CD4-positive, alpha-beta T cell treated with Interleukin-17A for 4 hours (primary cell): ENCODE results near the gene ASB16.
A peak's percentile ranks its signal among the peaks of the same experiment; 100 is the strongest.
"Not testable (repeated sequence)": the region's sequence is repeated elsewhere in the genome, so short reads cannot be mapped to it uniquely, and the experiment has no call there.

Source experiments
- DNase-seq: peaks from one replicate; pipeline ENCODE4 v3.0.0-alpha.2; 2020; ENCODE audit warnings: mixed read lengths

The ASB16 gene, protein sequence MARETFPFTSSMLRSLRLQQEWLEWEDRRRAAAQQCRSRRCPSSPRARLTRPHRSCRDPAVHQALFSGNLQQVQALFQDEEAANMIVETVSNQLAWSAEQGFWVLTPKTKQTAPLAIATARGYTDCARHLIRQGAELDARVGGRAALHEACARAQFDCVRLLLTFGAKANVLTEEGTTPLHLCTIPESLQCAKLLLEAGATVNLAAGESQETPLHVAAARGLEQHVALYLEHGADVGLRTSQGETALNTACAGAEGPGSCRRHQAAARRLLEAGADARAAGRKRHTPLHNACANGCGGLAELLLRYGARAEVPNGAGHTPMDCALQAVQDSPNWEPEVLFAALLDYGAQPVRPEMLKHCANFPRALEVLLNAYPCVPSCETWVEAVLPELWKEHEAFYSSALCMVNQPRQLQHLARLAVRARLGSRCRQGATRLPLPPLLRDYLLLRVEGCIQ

DNA sequence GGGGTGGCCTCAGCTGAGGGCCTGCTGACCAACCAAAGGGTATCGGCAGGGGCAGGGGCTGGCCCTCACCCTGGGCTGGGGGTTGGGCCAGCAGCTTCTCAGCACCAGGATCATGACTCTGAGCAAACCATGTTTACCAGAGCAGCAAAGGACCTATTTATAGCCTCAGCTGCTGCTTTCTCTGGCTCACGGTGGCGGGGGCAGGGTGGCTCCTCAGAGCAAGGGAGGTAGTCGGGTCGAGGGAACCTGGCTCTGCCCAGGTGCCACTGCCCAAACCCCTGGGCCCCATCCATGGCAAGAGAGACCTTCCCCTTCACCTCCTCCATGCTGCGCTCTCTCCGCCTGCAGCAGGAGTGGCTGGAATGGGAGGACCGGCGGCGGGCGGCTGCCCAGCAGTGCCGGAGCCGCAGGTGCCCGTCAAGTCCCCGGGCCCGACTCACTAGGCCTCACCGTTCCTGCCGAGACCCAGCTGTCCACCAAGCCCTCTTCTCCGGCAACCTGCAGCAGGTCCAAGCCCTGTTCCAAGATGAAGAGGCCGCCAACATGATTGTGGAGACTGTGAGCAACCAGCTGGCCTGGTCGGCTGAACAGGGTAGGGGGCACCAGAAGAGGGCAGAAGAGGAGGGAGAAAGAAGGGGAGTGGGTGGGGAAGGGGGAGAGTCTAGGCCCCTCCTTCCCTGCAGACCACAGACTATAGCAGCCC, at the start of gene ASB16:
Gene ASB16, plus strand, starts transcription at position 206 of the 703 bp plus-strand sequence. Its CDS starts 86 bp downstream, at position 292.
- no peak for DNase-seq

DNA sequence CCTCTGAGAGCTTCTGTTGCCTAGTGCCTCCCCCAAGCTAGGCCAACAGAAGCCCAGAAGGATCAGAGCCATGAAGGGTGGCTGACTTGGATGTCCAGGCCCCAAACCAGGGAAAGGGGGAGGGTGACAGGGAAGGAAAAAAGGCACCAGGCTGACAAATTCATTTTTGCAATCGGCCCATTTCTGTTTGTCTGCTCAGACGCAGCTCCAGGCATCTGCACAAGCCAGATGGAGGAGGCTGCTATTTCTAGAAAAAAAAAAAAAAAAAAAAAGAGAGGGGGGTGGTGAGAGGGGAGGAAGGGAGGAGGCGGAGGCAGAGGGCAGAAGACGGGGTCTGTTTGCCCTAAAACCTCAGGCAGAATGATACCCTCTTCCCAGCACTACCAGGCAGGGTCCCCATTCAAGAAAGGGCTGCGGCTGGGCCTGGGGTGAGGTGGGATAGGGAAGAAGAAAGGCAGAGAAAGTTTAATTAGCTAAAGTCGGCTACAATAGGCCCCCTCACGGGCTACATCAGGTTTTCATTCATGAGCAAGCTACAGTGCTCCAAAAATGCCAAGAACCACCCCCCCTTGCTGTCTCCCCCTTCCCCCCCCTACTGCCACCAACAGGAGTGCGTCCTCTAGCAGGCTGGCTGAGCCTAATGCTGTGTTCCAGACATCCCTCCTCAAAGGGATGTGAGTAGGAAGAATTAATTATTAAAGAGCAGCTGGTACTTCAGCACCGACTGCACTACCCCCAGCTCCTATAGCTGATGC, 49.5 kb upstream of the ASB16 start:
- no peak for DNase-seq

DNA sequence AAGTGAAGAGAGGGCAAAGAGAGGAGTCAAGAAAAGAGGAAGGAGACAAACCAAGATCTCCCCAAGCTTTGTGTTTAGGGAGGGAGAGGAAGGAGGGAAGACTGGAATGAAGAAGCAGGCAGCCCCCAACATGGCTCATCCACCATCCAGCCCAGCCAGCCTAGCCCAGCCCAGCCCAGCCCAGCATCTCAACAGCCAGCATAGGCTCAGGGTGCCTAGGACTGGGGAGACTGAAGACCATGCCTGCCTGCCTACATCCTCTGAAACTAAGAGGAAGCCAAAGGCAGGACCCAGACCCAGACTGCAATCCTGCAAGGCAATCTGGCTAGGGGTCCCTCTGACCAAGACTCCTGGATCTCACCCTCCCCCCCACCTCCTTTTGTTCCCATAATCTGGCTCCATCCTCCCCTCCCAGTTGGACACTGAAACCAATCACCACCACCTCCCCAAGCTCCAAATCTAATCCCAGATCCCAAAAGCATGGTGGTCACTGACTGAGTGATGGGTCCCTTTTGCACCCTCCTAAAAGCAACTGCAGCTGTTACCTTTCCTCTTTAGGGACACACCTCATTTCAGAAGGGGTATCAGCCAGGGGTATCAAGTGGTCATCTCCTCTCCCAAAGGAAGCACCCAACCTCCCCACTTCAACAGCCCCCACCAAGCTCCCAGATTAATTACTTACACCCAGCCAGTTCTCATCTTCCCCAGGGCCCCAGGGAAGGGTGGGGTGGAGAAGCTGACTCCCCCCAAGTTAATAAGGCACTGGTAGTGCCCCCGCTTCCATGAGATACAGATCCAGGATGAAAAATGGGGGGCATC, 48.3 kb upstream of the ASB16 start:
- DNase-seq, result no peak

DNA sequence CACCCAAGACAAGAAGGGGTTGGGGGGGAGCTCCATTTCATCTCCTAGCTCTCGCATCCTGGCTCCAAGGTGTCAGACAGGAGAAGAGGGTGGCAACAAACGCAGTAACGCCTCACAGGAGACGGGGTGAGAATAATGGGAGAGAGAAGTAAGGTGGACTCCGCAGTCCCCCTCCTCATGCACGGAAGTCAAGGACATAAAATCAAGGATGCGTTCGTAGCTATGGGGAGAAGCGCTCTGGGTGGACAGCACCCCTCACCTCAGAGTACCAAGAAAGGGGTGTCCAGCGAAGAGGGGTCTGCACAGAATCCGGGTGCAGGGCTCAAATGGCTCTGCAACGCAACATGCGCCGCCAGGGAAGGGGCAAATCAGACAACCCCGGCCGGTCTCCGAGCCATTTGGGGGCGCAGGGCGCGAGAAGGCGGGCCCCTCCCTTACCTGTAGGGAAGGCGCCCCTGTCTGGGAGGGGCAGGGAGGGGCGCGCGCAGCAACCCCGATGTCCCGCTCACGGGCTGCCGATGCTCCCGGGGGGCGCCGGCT, 47.6 kb upstream of the ASB16 start:
- peak; percentile 43 for DNase-seq

DNA sequence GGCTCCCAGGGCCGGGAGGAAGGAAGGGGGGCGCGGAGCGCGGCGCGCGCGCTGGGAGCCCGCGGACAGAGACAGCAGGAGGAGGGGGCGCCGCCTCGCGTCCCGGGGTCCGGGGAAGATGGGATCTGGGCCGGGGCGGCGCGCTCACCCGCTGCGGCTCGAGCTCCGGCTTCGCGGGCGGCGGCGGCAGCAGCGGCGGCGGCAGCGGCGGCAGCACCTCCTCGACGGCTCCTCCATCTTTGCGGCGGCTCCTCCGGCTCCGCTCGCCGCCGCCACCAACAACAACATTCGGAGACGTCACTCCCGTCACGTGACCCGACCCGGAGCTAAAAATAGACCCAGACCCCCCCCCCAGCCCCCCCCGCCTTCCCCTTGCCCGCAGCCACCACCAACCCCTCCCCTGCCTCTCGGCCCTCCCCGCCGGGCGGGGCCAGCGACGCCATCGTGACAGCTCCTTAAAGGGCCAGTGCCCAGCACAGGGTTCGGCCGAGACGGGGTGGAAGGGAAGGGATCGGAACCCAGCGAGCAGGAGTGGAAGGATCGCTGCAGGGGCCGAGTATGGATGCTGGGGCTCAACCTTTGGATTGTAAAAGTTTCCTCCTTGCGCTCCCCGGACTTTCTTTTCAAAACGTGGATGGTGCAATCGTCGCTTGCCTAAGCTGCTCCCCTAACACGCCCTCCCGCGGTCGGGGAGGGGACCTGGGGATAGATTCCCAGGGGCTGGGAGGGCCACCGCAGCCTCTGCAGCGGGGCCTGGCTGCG, 47.0 kb upstream of the ASB16 start, which contains the start of gene HDAC5:
Gene HDAC5, minus strand, starts transcription at position 286 of the 762 bp plus-strand sequence. CDS start 6,126 bp downstream, outside the sequence.
- DNase-seq, result peak; percentile 99

DNA sequence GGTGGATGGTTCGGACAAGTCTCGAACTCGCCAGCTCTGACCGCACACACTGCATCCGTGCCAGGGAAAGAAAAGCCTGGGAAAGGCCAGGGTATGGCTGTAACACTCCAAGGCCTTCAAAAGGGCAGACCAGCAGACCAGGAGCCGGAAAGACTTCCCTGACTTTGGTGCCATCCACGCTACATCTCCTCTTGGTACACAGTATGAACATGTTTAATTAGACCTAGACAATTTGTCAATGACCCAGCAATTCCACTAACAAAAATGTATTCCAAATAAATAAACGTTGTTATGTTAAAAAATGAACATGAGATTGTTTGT, 46.4 kb upstream of the ASB16 start:
- no peak for DNase-seq

DNA sequence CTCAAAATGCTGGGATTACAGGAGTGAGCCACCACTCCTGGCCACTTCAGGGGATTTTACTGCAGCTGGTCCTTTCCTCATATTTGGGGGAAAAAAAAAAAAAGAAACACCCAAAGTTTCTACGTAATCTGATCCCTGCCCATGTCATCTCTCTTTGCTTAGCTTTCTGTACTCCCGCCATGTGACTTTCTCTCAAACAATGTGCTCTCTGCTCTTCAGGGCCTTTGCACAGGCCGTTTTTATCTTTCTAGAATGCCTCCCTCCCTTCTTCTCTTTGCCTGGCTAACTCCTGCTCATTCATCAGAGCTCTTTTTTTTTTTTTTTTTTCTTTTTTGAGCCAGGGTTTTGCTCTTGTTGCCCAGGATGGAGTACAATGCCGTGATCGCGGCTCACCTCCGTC, 42.1 kb upstream of the ASB16 start:
- no peak for DNase-seq

DNA sequence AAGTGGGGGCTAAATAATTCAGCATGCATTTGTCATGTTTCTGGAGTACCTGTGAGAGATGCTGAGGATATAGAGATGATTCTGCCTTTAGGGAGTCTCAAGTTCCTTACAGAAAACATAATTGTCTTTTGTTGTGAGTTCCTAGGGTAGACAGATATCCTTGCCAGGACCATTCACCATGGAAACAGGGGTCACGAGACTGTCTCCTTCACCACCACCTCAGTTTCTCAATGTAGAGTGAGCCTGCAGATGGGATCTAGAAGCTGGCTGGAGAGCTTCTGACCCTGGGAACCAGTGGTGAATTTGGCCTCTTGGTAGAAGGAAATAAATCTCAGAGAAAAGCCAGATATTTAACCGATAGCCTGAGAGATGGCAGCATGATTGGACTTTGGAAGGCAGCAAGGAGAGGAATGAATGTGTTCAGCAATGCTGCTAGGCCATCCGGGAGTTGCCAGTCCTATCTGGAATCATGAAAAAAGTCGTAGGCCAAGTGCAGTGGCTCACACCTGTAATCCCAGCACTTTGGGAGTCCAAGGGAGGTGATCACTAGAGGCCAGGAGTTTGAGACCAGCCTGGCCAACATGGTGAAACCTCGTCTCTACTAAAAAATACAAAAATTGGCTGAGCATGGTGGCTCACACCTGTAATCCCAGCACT, 39.7 kb upstream of the ASB16 start:
- no peak for DNase-seq

DNA sequence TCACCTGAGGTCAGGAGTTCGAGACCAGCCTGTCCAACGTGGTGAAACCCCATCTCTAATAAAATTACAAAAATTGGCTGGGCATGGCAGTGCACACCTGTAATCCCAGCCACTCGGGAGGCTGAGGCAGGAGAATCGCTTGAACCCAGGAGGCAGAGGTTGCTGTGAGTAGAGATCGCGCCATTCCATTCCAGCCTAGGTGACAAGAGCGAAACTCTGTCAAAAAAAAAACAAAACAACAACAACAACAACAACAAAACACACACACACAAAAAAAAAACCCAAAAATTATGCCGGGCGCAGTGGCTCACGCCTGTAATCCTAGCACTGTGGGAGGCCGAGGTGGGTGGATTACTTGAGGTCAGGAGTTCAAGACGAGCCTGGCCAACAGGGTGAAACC, 39.1 kb upstream of the ASB16 start:
- DNase-seq, result not testable (repeated sequence)

DNA sequence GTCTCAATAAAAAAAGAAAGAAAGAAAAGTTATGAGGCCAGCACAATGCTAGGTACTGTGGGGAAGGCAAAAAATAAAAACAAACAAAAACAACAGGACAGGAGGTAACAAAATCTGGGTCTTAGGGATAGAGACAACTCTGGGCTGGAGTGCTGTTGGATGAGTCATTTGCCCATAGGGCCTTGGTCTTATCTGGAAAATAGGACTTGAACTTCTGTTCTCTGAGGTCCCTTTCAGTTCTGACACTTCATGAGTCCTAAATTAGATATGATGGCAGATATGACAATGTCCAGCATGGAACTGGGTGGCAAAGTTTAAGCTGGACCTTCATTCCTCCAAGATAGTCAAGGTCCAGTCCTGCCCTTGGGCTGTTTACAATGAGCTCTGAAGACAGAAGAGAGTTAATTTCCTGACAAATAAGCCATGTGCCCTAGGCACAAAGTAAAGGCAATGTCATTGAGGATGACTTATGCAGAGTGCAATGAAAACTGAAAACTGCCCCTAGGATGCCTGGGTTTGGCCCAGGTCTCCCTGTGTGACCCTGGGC, 38.2 kb upstream of the ASB16 start:
- DNase-seq, result no peak

DNA sequence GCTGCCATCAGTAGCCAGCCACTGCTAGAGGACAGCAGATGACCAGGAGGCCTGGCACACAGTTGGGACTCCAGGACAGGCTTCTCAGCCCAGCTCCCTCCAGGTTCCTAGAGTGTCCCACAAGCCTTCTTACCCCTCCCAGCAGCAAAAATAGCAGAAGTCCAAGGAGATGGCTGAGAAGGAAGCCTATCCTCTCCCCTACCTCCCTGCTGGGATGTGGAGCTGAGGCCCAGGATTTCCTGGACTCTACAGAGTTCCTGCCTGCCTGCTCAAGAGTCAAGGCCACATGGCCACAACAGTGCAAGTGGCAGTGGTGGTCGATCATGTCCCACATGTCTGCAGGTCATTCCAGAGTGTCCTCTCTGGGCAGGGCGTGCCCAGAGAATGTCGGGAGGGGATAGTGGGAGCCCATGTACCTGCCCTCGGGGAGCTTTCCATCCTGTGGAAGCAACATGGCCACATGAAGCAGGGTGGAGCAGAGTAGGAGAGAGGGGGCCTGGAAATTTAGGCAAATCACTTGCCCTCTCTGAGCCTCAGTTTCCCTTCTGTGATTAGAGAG, 36.5 kb upstream of the ASB16 start:
- DNase-seq, result no peak

DNA sequence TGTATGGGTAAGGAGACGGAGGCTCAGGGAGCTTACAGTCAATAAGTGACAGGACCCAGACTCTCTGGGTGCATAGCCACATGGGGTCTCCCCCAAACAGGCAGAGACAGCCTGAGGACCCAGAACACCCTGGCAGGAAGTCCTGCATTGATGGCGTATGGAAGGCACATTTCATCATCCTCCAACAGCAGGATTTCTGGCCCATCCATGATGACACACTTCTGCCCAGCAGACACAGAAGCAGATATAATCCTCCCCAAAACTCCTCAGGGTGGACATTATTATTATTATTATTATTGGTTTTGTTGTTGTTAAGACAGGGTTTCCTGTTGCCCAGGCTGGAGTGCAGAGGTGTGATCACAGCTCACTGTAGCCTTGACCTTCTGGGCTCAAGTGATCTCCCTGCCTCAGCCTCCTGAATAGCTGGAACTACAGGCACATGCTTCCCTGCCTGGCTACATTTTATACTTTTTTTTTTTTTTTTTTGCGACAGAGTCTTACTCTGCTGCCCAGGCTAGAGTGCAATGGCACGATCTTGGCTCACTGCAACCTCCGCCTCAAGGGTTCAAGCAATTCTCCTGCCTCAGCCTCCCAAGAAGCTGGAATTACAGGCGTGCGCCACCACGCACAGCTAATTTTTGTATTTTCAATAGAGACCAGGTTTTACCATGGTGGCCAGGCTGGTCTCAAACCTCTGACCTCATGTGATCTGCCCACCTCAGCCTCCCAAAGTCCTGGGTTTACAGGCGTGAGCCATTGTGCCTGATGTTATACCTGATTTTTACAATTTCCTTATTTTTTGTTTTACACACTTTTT, 35.5 kb upstream of the ASB16 start:
- no peak for DNase-seq

DNA sequence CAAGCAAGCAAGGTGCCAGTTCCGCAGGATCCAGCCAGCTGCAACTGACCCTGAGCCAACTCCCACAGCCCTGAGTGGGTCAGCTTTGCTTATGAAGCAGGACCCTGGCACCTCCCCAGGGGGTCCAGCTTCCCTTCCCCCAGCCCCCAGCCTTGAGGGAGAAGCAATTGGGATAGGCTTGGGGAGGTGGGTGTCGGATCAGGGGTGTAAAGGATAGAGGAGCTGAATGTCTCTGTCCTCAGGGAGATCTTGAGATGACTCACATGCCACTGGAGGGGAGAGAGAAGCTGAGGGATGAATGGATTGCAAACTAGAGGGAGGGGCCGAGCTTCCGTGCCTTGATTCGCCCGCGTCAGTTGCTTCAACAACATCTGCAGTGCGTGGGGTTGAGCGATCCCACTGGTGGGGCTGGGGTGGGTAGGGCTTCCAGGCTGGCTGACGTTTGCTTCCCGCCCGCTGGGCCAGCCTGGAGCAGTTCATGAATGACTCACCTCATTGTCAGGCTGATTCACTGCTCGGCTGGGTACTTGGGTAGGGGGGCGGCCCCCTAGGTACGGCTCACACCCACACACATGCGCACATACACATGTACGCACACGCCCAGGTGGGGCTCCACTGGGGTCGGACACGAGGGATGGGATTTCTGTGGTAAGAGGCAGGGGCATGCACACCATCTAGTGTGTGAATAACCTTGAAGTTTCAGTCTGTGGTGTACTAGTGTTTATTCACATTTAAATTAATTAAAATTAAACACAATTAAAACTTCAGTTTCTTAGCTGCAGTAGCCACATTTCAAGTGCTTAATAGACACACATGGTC, 32.4 kb upstream of the ASB16 start:
- peak; percentile 57 for DNase-seq

DNA sequence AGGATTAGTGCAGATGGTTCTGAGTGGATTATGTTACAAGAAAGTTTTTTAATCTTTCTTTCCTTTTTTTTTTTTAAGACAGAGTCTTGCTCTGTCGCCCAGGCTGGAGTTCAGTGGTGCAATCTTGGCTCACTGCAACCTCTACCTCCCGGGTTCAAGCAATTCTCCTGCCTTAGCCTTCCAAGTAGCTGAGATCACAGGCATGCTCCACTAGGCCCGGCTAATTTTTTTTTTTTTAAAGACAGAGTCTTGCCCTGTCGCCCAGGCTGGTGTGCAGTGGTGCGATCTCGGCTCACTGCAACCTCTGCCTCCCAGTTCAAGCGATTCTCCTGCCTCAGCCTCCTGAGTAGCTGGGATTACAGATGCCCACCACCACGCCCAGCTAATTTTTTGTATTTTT, 26.6 kb upstream of the ASB16 start:
- DNase-seq, result not testable (repeated sequence)

DNA sequence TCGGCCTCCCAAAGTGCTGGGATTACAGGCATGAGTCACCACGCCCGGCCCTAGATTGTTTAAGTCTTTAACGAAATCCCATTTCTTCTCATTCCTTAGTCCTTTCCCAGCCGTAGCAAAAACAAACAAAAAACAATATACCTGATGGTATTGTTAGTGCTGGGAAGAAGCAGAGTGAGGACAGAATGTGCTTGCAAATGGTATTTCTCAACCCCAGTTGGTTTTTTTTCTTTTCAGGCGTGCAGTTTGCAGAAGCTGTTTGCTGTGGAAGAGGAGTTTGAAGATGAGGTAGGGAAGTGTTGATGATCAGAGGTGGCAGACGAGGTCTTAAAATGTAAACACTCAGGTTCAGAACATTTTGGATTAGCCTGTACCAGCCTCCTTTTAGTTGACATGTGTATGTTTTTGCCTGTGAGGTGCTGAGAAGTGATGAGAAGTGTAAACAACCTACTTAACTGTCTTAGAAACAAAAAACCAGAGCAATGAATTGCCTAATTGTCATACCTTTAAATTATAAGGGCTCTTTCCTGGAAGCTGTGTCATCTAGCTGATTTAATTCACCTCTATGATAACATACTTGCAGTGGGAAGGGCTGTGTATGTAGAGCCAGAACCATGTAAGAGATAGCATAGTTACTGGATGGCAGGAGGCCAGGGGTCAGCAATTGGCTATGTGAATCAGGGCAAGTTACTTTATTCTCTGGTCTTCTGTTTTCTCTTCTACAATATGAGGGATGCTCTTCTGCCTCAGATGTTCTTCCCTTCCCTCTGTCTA, 25.4 kb upstream of the ASB16 start:
- no peak for DNase-seq

DNA sequence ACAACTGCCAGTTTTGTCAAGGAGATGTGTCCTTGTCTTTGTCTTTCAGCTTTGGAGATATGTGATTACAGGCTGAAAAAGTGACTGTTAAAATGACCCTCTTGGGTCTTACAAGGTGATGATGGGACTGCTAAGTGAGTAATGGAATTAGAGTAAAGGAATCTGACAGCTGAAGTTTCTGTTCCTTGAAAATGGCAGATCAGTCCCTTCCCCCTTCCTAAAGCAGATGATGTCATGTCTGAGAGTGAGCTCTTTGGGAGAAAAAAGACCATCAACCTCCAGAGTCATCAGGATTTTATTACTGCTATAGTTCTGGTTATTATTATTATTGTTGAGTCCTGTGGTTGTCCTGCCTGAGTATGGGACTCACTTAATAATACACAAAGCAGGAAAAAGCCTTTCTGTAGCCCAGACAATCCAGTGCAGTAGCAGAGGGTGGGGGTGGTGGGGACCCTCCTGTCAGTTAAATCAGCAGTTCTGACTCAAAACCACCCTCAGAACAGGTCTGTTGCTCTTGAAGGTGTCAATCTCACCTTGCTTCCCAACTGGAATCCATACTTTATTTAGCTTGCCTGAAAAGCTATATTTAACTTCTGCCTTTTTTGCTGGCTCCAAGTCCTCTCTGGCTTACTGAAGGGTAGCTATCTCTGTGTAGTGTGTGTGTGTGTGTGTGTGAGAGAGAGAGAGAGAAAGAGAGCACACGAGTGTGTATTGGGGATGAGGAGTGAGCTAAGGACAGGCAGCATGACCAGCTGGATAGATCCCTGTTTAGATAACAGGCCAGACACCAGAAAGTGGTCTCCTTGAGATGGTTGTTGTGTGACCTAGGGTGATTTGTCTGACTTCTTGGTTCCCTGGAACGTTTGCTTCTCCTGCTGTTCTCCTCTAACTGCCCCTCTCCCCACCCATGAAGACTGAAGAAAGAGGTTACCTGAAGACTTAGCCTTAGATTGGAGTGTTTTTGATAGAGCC, 23.8 kb upstream of the ASB16 start:
- DNase-seq, result no peak
